ENCODE measurements around the gene OR10D3.

DNA sequence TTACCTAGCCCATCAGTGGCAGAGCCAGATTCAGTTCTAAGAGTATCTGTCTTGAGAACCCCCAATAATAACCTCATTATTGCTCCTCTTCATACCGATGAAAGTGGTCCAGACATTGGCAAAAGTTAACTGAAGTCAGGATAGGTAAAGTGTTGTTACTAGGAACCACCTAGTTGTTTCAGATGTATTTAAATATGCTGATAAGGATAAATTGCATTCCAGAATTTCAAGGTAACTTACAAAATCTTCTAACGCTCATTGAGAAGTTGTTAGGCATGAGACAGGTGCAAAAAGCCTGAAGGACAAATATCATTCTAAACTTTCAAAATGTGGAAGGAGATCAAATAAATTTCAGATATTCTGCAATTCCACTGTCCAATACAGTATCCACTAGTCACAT is 40.1 kb upstream of the OR10D3 start:
- TF ChIP-seq RAD21 (IDR thresholded peaks at IDR 0.05; ENCODE audit: low read length): no peak
- TF ChIP-seq, protein P1, sequence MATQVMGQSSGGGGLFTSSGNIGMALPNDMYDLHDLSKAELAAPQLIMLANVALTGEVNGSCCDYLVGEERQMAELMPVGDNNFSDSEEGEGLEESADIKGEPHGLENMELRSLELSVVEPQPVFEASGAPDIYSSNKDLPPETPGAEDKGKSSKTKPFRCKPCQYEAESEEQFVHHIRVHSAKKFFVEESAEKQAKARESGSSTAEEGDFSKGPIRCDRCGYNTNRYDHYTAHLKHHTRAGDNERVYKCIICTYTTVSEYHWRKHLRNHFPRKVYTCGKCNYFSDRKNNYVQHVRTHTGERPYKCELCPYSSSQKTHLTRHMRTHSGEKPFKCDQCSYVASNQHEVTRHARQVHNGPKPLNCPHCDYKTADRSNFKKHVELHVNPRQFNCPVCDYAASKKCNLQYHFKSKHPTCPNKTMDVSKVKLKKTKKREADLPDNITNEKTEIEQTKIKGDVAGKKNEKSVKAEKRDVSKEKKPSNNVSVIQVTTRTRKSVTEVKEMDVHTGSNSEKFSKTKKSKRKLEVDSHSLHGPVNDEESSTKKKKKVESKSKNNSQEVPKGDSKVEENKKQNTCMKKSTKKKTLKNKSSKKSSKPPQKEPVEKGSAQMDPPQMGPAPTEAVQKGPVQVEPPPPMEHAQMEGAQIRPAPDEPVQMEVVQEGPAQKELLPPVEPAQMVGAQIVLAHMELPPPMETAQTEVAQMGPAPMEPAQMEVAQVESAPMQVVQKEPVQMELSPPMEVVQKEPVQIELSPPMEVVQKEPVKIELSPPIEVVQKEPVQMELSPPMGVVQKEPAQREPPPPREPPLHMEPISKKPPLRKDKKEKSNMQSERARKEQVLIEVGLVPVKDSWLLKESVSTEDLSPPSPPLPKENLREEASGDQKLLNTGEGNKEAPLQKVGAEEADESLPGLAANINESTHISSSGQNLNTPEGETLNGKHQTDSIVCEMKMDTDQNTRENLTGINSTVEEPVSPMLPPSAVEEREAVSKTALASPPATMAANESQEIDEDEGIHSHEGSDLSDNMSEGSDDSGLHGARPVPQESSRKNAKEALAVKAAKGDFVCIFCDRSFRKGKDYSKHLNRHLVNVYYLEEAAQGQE (IDR thresholded peaks at IDR 0.05; ENCODE audit: low read depth, low read length): no peak
- no peak for TF ChIP-seq FOSL2 (IDR thresholded peaks at IDR 0.05; ENCODE audit: borderline replicate concordance, low read depth)
- TF ChIP-seq, protein P2, sequence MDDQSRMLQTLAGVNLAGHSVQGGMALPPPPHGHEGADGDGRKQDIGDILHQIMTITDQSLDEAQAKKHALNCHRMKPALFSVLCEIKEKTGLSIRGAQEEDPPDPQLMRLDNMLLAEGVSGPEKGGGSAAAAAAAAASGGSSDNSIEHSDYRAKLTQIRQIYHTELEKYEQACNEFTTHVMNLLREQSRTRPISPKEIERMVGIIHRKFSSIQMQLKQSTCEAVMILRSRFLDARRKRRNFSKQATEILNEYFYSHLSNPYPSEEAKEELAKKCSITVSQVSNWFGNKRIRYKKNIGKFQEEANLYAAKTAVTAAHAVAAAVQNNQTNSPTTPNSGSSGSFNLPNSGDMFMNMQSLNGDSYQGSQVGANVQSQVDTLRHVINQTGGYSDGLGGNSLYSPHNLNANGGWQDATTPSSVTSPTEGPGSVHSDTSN (IDR thresholded peaks at IDR 0.05): no peak
- TF ChIP-seq, protein P3, sequence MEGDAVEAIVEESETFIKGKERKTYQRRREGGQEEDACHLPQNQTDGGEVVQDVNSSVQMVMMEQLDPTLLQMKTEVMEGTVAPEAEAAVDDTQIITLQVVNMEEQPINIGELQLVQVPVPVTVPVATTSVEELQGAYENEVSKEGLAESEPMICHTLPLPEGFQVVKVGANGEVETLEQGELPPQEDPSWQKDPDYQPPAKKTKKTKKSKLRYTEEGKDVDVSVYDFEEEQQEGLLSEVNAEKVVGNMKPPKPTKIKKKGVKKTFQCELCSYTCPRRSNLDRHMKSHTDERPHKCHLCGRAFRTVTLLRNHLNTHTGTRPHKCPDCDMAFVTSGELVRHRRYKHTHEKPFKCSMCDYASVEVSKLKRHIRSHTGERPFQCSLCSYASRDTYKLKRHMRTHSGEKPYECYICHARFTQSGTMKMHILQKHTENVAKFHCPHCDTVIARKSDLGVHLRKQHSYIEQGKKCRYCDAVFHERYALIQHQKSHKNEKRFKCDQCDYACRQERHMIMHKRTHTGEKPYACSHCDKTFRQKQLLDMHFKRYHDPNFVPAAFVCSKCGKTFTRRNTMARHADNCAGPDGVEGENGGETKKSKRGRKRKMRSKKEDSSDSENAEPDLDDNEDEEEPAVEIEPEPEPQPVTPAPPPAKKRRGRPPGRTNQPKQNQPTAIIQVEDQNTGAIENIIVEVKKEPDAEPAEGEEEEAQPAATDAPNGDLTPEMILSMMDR (IDR thresholded peaks at IDR 0.05): no peak
- TF ChIP-seq NRF1 (IDR thresholded peaks at IDR 0.05; ENCODE audit: low read depth, low read length): no peak
- TF ChIP-seq, protein P4, sequence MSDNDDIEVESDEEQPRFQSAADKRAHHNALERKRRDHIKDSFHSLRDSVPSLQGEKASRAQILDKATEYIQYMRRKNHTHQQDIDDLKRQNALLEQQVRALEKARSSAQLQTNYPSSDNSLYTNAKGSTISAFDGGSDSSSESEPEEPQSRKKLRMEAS (IDR thresholded peaks at IDR 0.05; ENCODE audit: low read depth): no peak

Data from SK-N-SH (cell line).